ENCODE results near the gene MUS81. TPM values are rescaled to one million over a fixed set of nuclear protein-coding genes. Genes with fewer than 3 reads are reported as not detected.

Gene MUS81
- total and polyA plus RNA-seq, 9 of the 15 experiments (the other 6 are each of a cell fraction or from before 2014, with no cell fraction given), result 13.4 to 118 (median 53.7) TPM

- TF ChIP-seq SP1 (CRISPR knock-in tag; IDR thresholded peaks at IDR 0.05) (peak; percentile 75; the same call in 1 of the 2 replicates), CEBPG (CRISPR knock-in tag; IDR thresholded peaks at IDR 0.05) (no peak), CEBPG (tag; conservative IDR thresholded peaks at IDR 0.05 in 1 of 2, IDR thresholded peaks at IDR 0.05 in 1 of 2) (no peak), DDX20 (tag; IDR thresholded peaks at IDR 0.05; ENCODE audit: low read depth) (no peak), TBL1XR1 (IDR thresholded peaks at IDR 0.05; ENCODE audit: low read length in 2 of 2) (no peak; a peak in 2 of 4 replicates), RFX7 (CRISPR knock-in tag; IDR thresholded peaks at IDR 0.05) (no peak), TEAD4 (IDR thresholded peaks at IDR 0.05; ENCODE audit: low read length) (no peak; the same call in 1 of the 2 replicates), TEAD4 (CRISPR knock-in tag; IDR thresholded peaks at IDR 0.05; ENCODE audit: borderline replicate concordance) (no peak), CAMTA2 (CRISPR knock-in tag; conservative IDR thresholded peaks at IDR 0.05) (no peak; the same call in 1 of the 2 replicates), ZC3H8 (IDR thresholded peaks at IDR 0.05) (no peak), EP300 (IDR thresholded peaks at IDR 0.05; ENCODE audit: low read length) (no peak; the same call in 1 of the 2 replicates), ETV5 (CRISPR knock-in tag; IDR thresholded peaks at IDR 0.05; ENCODE audit: low read depth) (no peak; the same call in 1 of the 2 replicates), LCOR (CRISPR knock-in tag; IDR thresholded peaks at IDR 0.05) (no peak; the same call in none of the 2 replicates), RAD51 (IDR thresholded peaks at IDR 0.05; ENCODE audit: borderline replicate concordance, low read depth) (no peak), MEIS2 (IDR thresholded peaks at IDR 0.05; ENCODE audit: partially characterized antibody) (no peak), U2AF1 (optimal IDR thresholded peaks at IDR 0.05; ENCODE audit: low read depth, low read length) (peak; percentile 76), NFATC3 (IDR thresholded peaks at IDR 0.05) (no peak), CGGBP1 (CRISPR knock-in tag; IDR thresholded peaks at IDR 0.05) (0 out of 2 replicates have a peak, but pooled peaks have one; percentile 68), PHB (CRISPR knock-in tag; IDR thresholded peaks at IDR 0.05) (no peak), HNRNPUL1 (IDR thresholded peaks at IDR 0.05; ENCODE audit: low read length) (no peak), C11orf30 (IDR thresholded peaks at IDR 0.05; ENCODE audit: low read depth) (no peak), GMEB1 (CRISPR knock-in tag; IDR thresholded peaks at IDR 0.05) (peak; percentile 73)
- TF ChIP-seq, protein P1, sequence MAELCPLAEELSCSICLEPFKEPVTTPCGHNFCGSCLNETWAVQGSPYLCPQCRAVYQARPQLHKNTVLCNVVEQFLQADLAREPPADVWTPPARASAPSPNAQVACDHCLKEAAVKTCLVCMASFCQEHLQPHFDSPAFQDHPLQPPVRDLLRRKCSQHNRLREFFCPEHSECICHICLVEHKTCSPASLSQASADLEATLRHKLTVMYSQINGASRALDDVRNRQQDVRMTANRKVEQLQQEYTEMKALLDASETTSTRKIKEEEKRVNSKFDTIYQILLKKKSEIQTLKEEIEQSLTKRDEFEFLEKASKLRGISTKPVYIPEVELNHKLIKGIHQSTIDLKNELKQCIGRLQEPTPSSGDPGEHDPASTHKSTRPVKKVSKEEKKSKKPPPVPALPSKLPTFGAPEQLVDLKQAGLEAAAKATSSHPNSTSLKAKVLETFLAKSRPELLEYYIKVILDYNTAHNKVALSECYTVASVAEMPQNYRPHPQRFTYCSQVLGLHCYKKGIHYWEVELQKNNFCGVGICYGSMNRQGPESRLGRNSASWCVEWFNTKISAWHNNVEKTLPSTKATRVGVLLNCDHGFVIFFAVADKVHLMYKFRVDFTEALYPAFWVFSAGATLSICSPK (IDR thresholded peaks at IDR 0.05; ENCODE audit: borderline replicate concordance), result no peak
- TF ChIP-seq, protein P2, sequence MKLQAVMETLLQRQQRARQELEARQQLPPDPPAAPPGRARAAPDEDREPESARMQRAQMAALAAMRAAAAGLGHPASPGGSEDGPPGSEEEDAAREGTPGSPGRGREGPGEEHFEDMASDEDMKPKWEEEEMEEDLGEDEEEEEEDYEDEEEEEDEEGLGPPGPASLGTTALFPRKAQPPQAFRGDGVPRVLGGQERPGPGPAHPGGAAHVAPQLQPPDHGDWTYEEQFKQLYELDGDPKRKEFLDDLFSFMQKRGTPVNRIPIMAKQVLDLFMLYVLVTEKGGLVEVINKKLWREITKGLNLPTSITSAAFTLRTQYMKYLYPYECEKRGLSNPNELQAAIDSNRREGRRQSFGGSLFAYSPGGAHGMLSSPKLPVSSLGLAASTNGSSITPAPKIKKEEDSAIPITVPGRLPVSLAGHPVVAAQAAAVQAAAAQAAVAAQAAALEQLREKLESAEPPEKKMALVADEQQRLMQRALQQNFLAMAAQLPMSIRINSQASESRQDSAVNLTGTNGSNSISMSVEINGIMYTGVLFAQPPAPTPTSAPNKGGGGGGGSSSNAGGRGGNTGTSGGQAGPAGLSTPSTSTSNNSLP (IDR thresholded peaks at IDR 0.05; ENCODE audit: borderline replicate concordance, low read depth, low read length), result no peak
Measured at GRCh38 chr11:65857853-65858680, 2.2 kb upstream of the MUS81 start, which contains the start of gene CFL1 (continued).
